CD8-positive, alpha-beta memory T cell (primary cell): ENCODE measurements around the gene APOC4. TPM values are rescaled to one million over a fixed set of nuclear protein-coding genes. Genes with fewer than 3 reads are reported as not detected.

Experiments
- CTCF ChIA-PET: fragments of 350-600 bp; sonication (Branson Sonifier 250); formaldehyde crosslinking; loops from one replicate; lab custom pipeline; 2021; ENCODE audit warnings: antibody characterized with exemption; lab: Charles Lee
- POLR2A ChIA-PET: fragments of 350-600 bp; sonication (Branson Sonifier 250); formaldehyde crosslinking; loops from one replicate; lab custom pipeline; 2021; ENCODE audit warnings: antibody characterized with exemption; lab: Charles Lee
- DNase-seq, 5 donors: peaks; one replicate each; pipeline versions ENCODE4 v3.0.0 to v3.0.0-alpha.2; 2020 to 2022; ENCODE audit warnings: mixed read lengths in 1 of 5
- H3K27ac ChIP-seq: one replicate; pipeline ENCODE4 v1.7.0; 2013; ENCODE audit warnings: low read depth, mild to moderate bottlenecking, low read length, moderate library complexity
- H3K27me3 ChIP-seq: 2 replicates; pipeline ENCODE4 v1.7.0; 2013; ENCODE audit warnings: low read length, mild to moderate bottlenecking; ENCODE audit not compliant: insufficient read depth, poor library complexity, severe bottlenecking
- H3K36me3 ChIP-seq: 2 replicates; pipeline ENCODE4 v1.7.0; 2013; ENCODE audit warnings: mild to moderate bottlenecking, low read length, moderate library complexity; ENCODE audit not compliant: insufficient read depth
- H3K4me1 ChIP-seq: 2 replicates; pipeline ENCODE4 v1.7.0; 2013; ENCODE audit warnings: mild to moderate bottlenecking, low read length, moderate library complexity; ENCODE audit not compliant: insufficient read depth
- H3K4me3 ChIP-seq: 2 replicates; pipeline ENCODE4 v1.7.0; 2013; ENCODE audit warnings: mild to moderate bottlenecking, low read length
- H3K9me3 ChIP-seq: 2 replicates; pipeline ENCODE4 v1.7.0; 2013; ENCODE audit warnings: mild to moderate bottlenecking, low read length
- H3K27ac Mint-ChIP-seq, 8 donors: one replicate each; pipeline ENCODE4 v1.8.0; 2020 to 2021; ENCODE audit warnings: mixed read lengths in 8 of 8, mild to moderate bottlenecking in 6 of 8, inconsistent platforms in 3 of 8, moderate library complexity in 3 of 8
- H3K27me3 Mint-ChIP-seq, 2 donors: one replicate each; pipeline ENCODE4 v1.8.0; 2020 to 2021; ENCODE audit warnings: mixed read lengths in 2 of 2, mild to moderate bottlenecking in 1 of 2, moderate library complexity in 1 of 2
- H3K36me3 Mint-ChIP-seq, 3 donors: one replicate each; pipeline ENCODE4 v1.8.0; 2020 to 2021; ENCODE audit warnings: mixed read lengths in 3 of 3, inconsistent platforms in 1 of 3, mild to moderate bottlenecking in 1 of 3
- H3K4me1 Mint-ChIP-seq, 3 donors: one replicate each; pipeline ENCODE4 v1.8.0; 2020 to 2021; ENCODE audit warnings: mixed read lengths in 3 of 3, inconsistent platforms in 1 of 3, mild to moderate bottlenecking in 1 of 3
- H3K4me3 Mint-ChIP-seq, 7 donors: one replicate each; pipeline ENCODE4 v1.8.0; 2020 to 2021; ENCODE audit warnings: mixed read lengths in 7 of 7, mild to moderate bottlenecking in 6 of 7, moderate library complexity in 4 of 7, inconsistent platforms in 2 of 7
- H3K9me3 Mint-ChIP-seq, 5 donors: one replicate each; pipeline ENCODE4 v1.8.0; 2020 to 2022; ENCODE audit warnings: mixed read lengths in 5 of 5, mild to moderate bottlenecking in 3 of 5, moderate library complexity in 2 of 5, inconsistent platforms in 1 of 5
- polyA plus RNA-seq: library from polyadenylated mRNA; unstranded; fragments of 300-500 nt; fragmentation: Illumina TruSeq; gene quantifications from one replicate; pipeline ENCODE4 v1.2.3, GENCODE V29; 2021
- total RNA-seq, 2 experiments: library from RNA; stranded (reverse); gene quantifications; one replicate each; pipeline ENCODE4 v1.2.3, GENCODE V29; 2021

Gene APOC4
- total and polyA plus RNA-seq, 3 experiments from 2014 or later, result not detected

GRCh38 chr19:44993926-44994537, 52.0 kb downstream of the APOC4 start:
- Histone ChIP-seq H3K36me3 (no peaks in the 10 kb centered on the region), H3K27me3 (no peaks in the 10 kb centered on the region), H3K9me3 (no peaks in the 10 kb centered on the region), H3K4me3 (no peak overlapping the region), H3K4me1 (no peaks in the 10 kb centered on the region), H3K27ac (no peak overlapping the region)
- no peak for DNase-seq
- Mint-ChIP-seq H3K4me1 (no peaks in the 10 kb centered on the region), H3K9me3 (no peaks in the 10 kb centered on the region), H3K4me3 (no peak overlapping the region), H3K36me3 (peaks cover 0 to 35% (median 4%) of the 10 kb centered on the region in 3 donors), H3K27ac (peak overlapping the region in 1 of 8 donors; percentile 67), H3K27me3 (peaks cover 0 to 3% of the 10 kb centered on the region in 2 donors)
- CTCF ChIA-PET, result no interaction called here
- POLR2A ChIA-PET, result no interaction called here

Other genes starting within 250 kb of the APOC4 start
- gene CEACAM16, start 243.1 kb upstream of the APOC4 start, total RNA-seq, result not detected
- not detected for gene CEACAM16, start 243.1 kb upstream of the APOC4 start, polyA plus RNA-seq
- gene BCL3, start 193.5 kb upstream of the APOC4 start, total RNA-seq, result 10 to 100 TPM; 30.5 to 33.9 TPM
- gene BCL3, start 193.5 kb upstream of the APOC4 start, polyA plus RNA-seq, result 9.8 TPM
- not detected for gene CBLC, start 164.3 kb upstream of the APOC4 start, total RNA-seq
- not detected for gene CBLC, start 164.3 kb upstream of the APOC4 start, polyA plus RNA-seq
- gene BCAM, start 133.1 kb upstream of the APOC4 start, total RNA-seq, result not detected
- gene BCAM, start 133.1 kb upstream of the APOC4 start, polyA plus RNA-seq, result not detected
- under 1 TPM; 0.22 to 0.66 TPM for gene NECTIN2, start 95.9 kb upstream of the APOC4 start, total RNA-seq
- 0.47 TPM for gene NECTIN2, start 95.9 kb upstream of the APOC4 start, polyA plus RNA-seq
- gene TOMM40, start 51.0 kb upstream of the APOC4 start, total RNA-seq, result 100 to 1,000 TPM; 211 to 218 TPM
- 41.4 TPM for gene TOMM40, start 51.0 kb upstream of the APOC4 start, polyA plus RNA-seq
- gene APOE, start 36.4 kb upstream of the APOC4 start, total RNA-seq, result 1 to 10 TPM; 4.5 TPM
- gene APOE, start 36.4 kb upstream of the APOC4 start, polyA plus RNA-seq, result not detected
- gene APOC1, start 27.6 kb upstream of the APOC4 start, total RNA-seq, result 1 to 10 TPM; 4.6 to 5.7 TPM
- not detected for gene APOC1, start 27.6 kb upstream of the APOC4 start, polyA plus RNA-seq
- not detected for gene APOC2, start 3.8 kb downstream of the APOC4 start, total RNA-seq
- gene APOC2, start 3.8 kb downstream of the APOC4 start, polyA plus RNA-seq, result not detected
- 10 to 100 TPM; 78.6 to 82.5 TPM for gene CLPTM1, start 13.1 kb downstream of the APOC4 start, total RNA-seq
- gene CLPTM1, start 13.1 kb downstream of the APOC4 start, polyA plus RNA-seq, result 27.5 TPM
- gene RELB, start 59.2 kb downstream of the APOC4 start, total RNA-seq, result 10 to 100 TPM; 53.4 to 57.4 TPM
- gene RELB, start 59.2 kb downstream of the APOC4 start, polyA plus RNA-seq, result 22.7 TPM
- gene CLASRP, start 96.8 kb downstream of the APOC4 start, total RNA-seq, result 10 to 100 TPM; 75.5 to 84.1 TPM
- gene CLASRP, start 96.8 kb downstream of the APOC4 start, polyA plus RNA-seq, result 7.9 TPM
- 1 to 10 TPM; 7.9 to 8.5 TPM for gene ZNF296, start 134.2 kb downstream of the APOC4 start, total RNA-seq
- gene ZNF296, start 134.2 kb downstream of the APOC4 start, polyA plus RNA-seq, result 6.7 TPM
- gene GEMIN7, start 137.0 kb downstream of the APOC4 start, total RNA-seq, result 10 to 100 TPM; 51.6 TPM
- gene GEMIN7, start 137.0 kb downstream of the APOC4 start, polyA plus RNA-seq, result 93.5 TPM
- 10 to 100 TPM; 17.8 to 18.3 TPM for gene PPP1R37, start 150.9 kb downstream of the APOC4 start, total RNA-seq
- 0.79 TPM for gene PPP1R37, start 150.9 kb downstream of the APOC4 start, polyA plus RNA-seq
- under 1 TPM; 0.13 to 0.18 TPM for gene NKPD1, start 218.7 kb downstream of the APOC4 start, total RNA-seq
- 0.20 TPM for gene NKPD1, start 218.7 kb downstream of the APOC4 start, polyA plus RNA-seq
- 10 to 100 TPM; 22.7 to 24.3 TPM for gene TRAPPC6A, start 236.0 kb downstream of the APOC4 start, total RNA-seq
- gene TRAPPC6A, start 236.0 kb downstream of the APOC4 start, polyA plus RNA-seq, result 151 TPM
- gene BLOC1S3, start 236.5 kb downstream of the APOC4 start, total RNA-seq, result 10 to 100 TPM; 12.4 TPM
- 19.9 TPM for gene BLOC1S3, start 236.5 kb downstream of the APOC4 start, polyA plus RNA-seq